HG03432 (cell line): ENCODE results near the gene CCDC136.

Experiments
- ATAC-seq: cut with Tn5 transposase; IDR thresholded peaks from one replicate; pipeline ENCODE4 v1.9.1; 2021; ENCODE audit warnings: mild to moderate bottlenecking, moderate library complexity; ENCODE audit not compliant: unreplicated experiment

The CCDC136 gene

GRCh38 chr7:128859232-128860157 is 67.7 kb downstream of the CCDC136 start:
- no peak for ATAC-seq

GRCh38 chr7:128860158-128861073 is 68.6 kb downstream of the CCDC136 start:
- no peak for ATAC-seq

GRCh38 chr7:128861957-128862570 is 70.3 kb downstream of the CCDC136 start:
- no peak for ATAC-seq

- peak; percentile 90 for ATAC-seq
These were observed 71.0 kb downstream of the CCDC136 start, which contains the start of gene ATP6V1F for GRCh38 chr7:128862571-128863432. ATP6V1F (plus strand) TSS chr7:128862856; CDS start chr7:128862905, 49 bp downstream.

GRCh38 chr7:128863433-128863989 is 71.7 kb downstream of the CCDC136 start:
- ATAC-seq: peak; percentile 40

GRCh38 chr7:128865303-128865702 is 73.5 kb downstream of the CCDC136 start:
- no peak for ATAC-seq

- ATAC-seq: no peak
These were observed 74.5 kb downstream of the CCDC136 start for GRCh38 chr7:128865996-128866877.

- no peak for ATAC-seq
These were observed 75.5 kb downstream of the CCDC136 start for GRCh38 chr7:128867241-128867640.

GRCh38 chr7:128867842-128868623 is 76.3 kb downstream of the CCDC136 start:
- ATAC-seq: no peak

- no peak for ATAC-seq
These were observed 76.9 kb downstream of the CCDC136 start for GRCh38 chr7:128868624-128869137.

- ATAC-seq: peak; percentile 89
These were observed 77.6 kb downstream of the CCDC136 start for GRCh38 chr7:128869138-128869943.

- ATAC-seq: peak; percentile 23
These were observed 78.1 kb downstream of the CCDC136 start for GRCh38 chr7:128869944-128870285.

GRCh38 chr7:128871050-128871449 is 79.3 kb downstream of the CCDC136 start:
- ATAC-seq: no peak
